ENCODE measurements around the gene PRKAR1B. TPM values are rescaled to one million over a fixed set of nuclear protein-coding genes. Genes with fewer than 3 reads are reported as not detected.
"Not testable (repeated sequence)": the region's sequence is repeated elsewhere in the genome, so short reads cannot be mapped to it uniquely, and the experiment has no call there.

PRKAR1B gene
- total RNA-seq, 2 experiments from 2014 or later, result 15.5 to 15.8 TPM

GRCh38 chr7:650339-651031 lies 76.6 kb downstream of the PRKAR1B start:
- no peak overlapping the region for H3K4me3 Mint-ChIP-seq
- intact Hi-C loops (cut with micrococcal nuclease), result no loop called here
- CTCF ChIA-PET, result no interaction called here

GRCh38 chr7:646951-647350 lies 80.1 kb downstream of the PRKAR1B start:
- Mint-ChIP-seq H3K27me3 (ENCODE audit: low read depth) (no peaks in the 10 kb centered on the region), H3K4me3 (no peak overlapping the region), H3K27ac (no peak overlapping the region), H3K4me1 (ENCODE audit: low read depth) (no peaks in the 10 kb centered on the region), H3K9me3 (peaks cover 6% of the 10 kb centered on the region), H3K36me3 (ENCODE audit: low read depth) (peaks cover 11% of the 10 kb centered on the region)
- CTCF ChIA-PET, result no interaction called here
- intact Hi-C loops (cut with micrococcal nuclease), result no loop called here
- no peak for DNase-seq

More at GRCh38 chr7:650339-651031, 76.6 kb downstream of the PRKAR1B start:
- DNase-seq, result no peak
- no peak overlapping the region for H3K27ac Mint-ChIP-seq
- H3K27me3 Mint-ChIP-seq (ENCODE audit: low read depth), result no peaks in the 10 kb centered on the region
- no peaks in the 10 kb centered on the region for H3K36me3 Mint-ChIP-seq (ENCODE audit: low read depth)
- H3K9me3 Mint-ChIP-seq, result no peaks in the 10 kb centered on the region
- H3K4me1 Mint-ChIP-seq (ENCODE audit: low read depth), result no peaks in the 10 kb centered on the region

GRCh38 chr7:646487-646886 lies 80.6 kb downstream of the PRKAR1B start:
- Mint-ChIP-seq H3K4me3 (no peak overlapping the region), H3K27ac (no peak overlapping the region), H3K27me3 (ENCODE audit: low read depth) (no peaks in the 10 kb centered on the region), H3K36me3 (ENCODE audit: low read depth) (peaks cover 12% of the 10 kb centered on the region), H3K4me1 (ENCODE audit: low read depth) (no peaks in the 10 kb centered on the region), H3K9me3 (peaks cover 6% of the 10 kb centered on the region)
- DNase-seq, result no peak
- intact Hi-C loops (cut with micrococcal nuclease), result no loop called here
- CTCF ChIA-PET, result no interaction called here

GRCh38 chr7:645606-646005 lies 81.5 kb downstream of the PRKAR1B start:
- peaks cover 6% of the 10 kb centered on the region for H3K4me1 Mint-ChIP-seq (ENCODE audit: low read depth)

GRCh38 chr7:644381-645305 lies 82.4 kb downstream of the PRKAR1B start:
- peaks cover 6% of the 10 kb centered on the region for H3K9me3 Mint-ChIP-seq
- intact Hi-C loops (cut with micrococcal nuclease), result no loop called here
- H3K4me3 Mint-ChIP-seq, result no peak overlapping the region
- H3K27ac Mint-ChIP-seq, result no peak overlapping the region
- no peaks in the 10 kb centered on the region for H3K27me3 Mint-ChIP-seq (ENCODE audit: low read depth)
- CTCF ChIA-PET, result no interaction called here
- peaks cover 12% of the 10 kb centered on the region for H3K36me3 Mint-ChIP-seq (ENCODE audit: low read depth)
- peaks cover 12% of the 10 kb centered on the region for H3K4me1 Mint-ChIP-seq (ENCODE audit: low read depth)
- DNase-seq, result no peak

More at GRCh38 chr7:645606-646005, 81.5 kb downstream of the PRKAR1B start:
- peaks cover 6% of the 10 kb centered on the region for H3K9me3 Mint-ChIP-seq
- CTCF ChIA-PET, result interaction anchor here (0.6 kb wide), 1 partner anchor 81 kb away, joined by 3 read pairs; no protein-coding TSS in a partner anchor
- intact Hi-C loops (cut with micrococcal nuclease), result no loop called here
- H3K4me3 Mint-ChIP-seq, result no peak overlapping the region
- H3K36me3 Mint-ChIP-seq (ENCODE audit: low read depth), result peaks cover 12% of the 10 kb centered on the region
- H3K27me3 Mint-ChIP-seq (ENCODE audit: low read depth), result no peaks in the 10 kb centered on the region
- H3K27ac Mint-ChIP-seq, result no peak overlapping the region
- no peak for DNase-seq

GRCh38 chr7:641966-642365 lies 85.1 kb downstream of the PRKAR1B start:
- no peak for DNase-seq
- Mint-ChIP-seq H3K4me3 (no peak overlapping the region), H3K27me3 (ENCODE audit: low read depth) (no peaks in the 10 kb centered on the region), H3K9me3 (peaks cover 6% of the 10 kb centered on the region), H3K27ac (no peak overlapping the region), H3K4me1 (ENCODE audit: low read depth) (peaks cover 16% of the 10 kb centered on the region), H3K36me3 (ENCODE audit: low read depth) (peaks cover 12% of the 10 kb centered on the region)
- intact Hi-C loops (cut with micrococcal nuclease), result no loop called here
- CTCF ChIA-PET, result no interaction called here

- CTCF ChIA-PET, result interaction anchor here (0.5 kb wide), 2 partner anchors 110 to 128 kb away, joined by 3 read pairs; no protein-coding TSS in a partner anchor
- no peak overlapping the region for H3K27ac Mint-ChIP-seq
These were observed 85.8 kb downstream of the PRKAR1B start for GRCh38 chr7:641269-641671.

GRCh38 chr7:638256-639011 lies 88.6 kb downstream of the PRKAR1B start:
- Mint-ChIP-seq H3K27ac (no peak overlapping the region), H3K4me3 (no peak overlapping the region), H3K9me3 (no peaks in the 10 kb centered on the region), H3K36me3 (ENCODE audit: low read depth) (peaks cover 12% of the 10 kb centered on the region), H3K4me1 (ENCODE audit: low read depth) (peaks cover 21% of the 10 kb centered on the region), H3K27me3 (ENCODE audit: low read depth) (no peaks in the 10 kb centered on the region)
- DNase-seq, result no peak
- intact Hi-C loops (cut with micrococcal nuclease), result no loop called here
- CTCF ChIA-PET, result no interaction called here

More at GRCh38 chr7:641269-641671, 85.8 kb downstream of the PRKAR1B start:
- peaks cover 21% of the 10 kb centered on the region for H3K4me1 Mint-ChIP-seq (ENCODE audit: low read depth)
- no peak for DNase-seq
- peaks cover 6% of the 10 kb centered on the region for H3K9me3 Mint-ChIP-seq
- H3K27me3 Mint-ChIP-seq (ENCODE audit: low read depth), result no peaks in the 10 kb centered on the region
- intact Hi-C loops (cut with micrococcal nuclease), result no loop called here
- H3K4me3 Mint-ChIP-seq, result no peak overlapping the region
- peaks cover 14% of the 10 kb centered on the region for H3K36me3 Mint-ChIP-seq (ENCODE audit: low read depth)

- peaks cover 6% of the 10 kb centered on the region for H3K36me3 Mint-ChIP-seq (ENCODE audit: low read depth)
- no peak overlapping the region for H3K27ac Mint-ChIP-seq
- H3K4me3 Mint-ChIP-seq, result no peak overlapping the region
- no peaks in the 10 kb centered on the region for H3K9me3 Mint-ChIP-seq
- H3K4me1 Mint-ChIP-seq (ENCODE audit: low read depth), result peaks cover 21% of the 10 kb centered on the region
- CTCF ChIA-PET, result no interaction called here
- H3K27me3 Mint-ChIP-seq (ENCODE audit: low read depth), result no peaks in the 10 kb centered on the region
- DNase-seq, result no peak
- intact Hi-C loops (cut with micrococcal nuclease), result no loop called here
These were observed 89.3 kb downstream of the PRKAR1B start for GRCh38 chr7:637826-638225.

- peak; percentile 73 for DNase-seq
- Mint-ChIP-seq H3K27me3 (ENCODE audit: low read depth) (no peaks in the 10 kb centered on the region), H3K9me3 (no peaks in the 10 kb centered on the region), H3K27ac (no peak overlapping the region), H3K4me1 (ENCODE audit: low read depth) (peaks cover 21% of the 10 kb centered on the region), H3K4me3 (no peak overlapping the region), H3K36me3 (ENCODE audit: low read depth) (peaks cover 2% of the 10 kb centered on the region)
- CTCF ChIA-PET, result interaction anchor here (0.6 to 2.4 kb wide), 2 partner anchors 274 to 303 kb away, joined by 3 to 8 read pairs; no protein-coding TSS in a partner anchor
- intact Hi-C loops (cut with micrococcal nuclease), result loop anchor here (1.0 kb wide), 1 partner anchor 304 kb away; no protein-coding TSS in a partner anchor
These were observed 90.7 kb downstream of the PRKAR1B start for GRCh38 chr7:636396-636795.

GRCh38 chr7:635687-636382 lies 91.2 kb downstream of the PRKAR1B start:
- H3K4me1 Mint-ChIP-seq (ENCODE audit: low read depth), result peaks cover 17% of the 10 kb centered on the region
- not testable (repeated sequence) for H3K9me3 Mint-ChIP-seq; H3K36me3 Mint-ChIP-seq (ENCODE audit: low read depth); DNase-seq; H3K4me3 Mint-ChIP-seq; H3K27me3 Mint-ChIP-seq (ENCODE audit: low read depth); H3K27ac Mint-ChIP-seq
- intact Hi-C loops (cut with micrococcal nuclease), result loop anchor here (1.0 kb wide), 1 partner anchor 304 kb away; no protein-coding TSS in a partner anchor
- CTCF ChIA-PET, result interaction anchor here (2.4 kb wide), 1 partner anchor 303 kb away, joined by 8 read pairs; no protein-coding TSS in a partner anchor

All from activated naive CD4-positive, alpha-beta T cell treated with anti-CD3 and anti-CD28 coated beads for 36 hours (primary cell).